H9 (cell line): ENCODE data around the gene SH3GL3. TPM values are rescaled to one million over a fixed set of nuclear protein-coding genes. Genes with fewer than 3 reads are reported as not detected.

ENCODE experiments used
- DNase-seq: peaks from one replicate; pipeline ENCODE4 v3.0.0-alpha.2; 2017
- H2AFZ ChIP-seq: one replicate; pipeline ENCODE4 v1.6.1; 2013; ENCODE audit warnings: mild to moderate bottlenecking, low read length, control low read depth, moderate library complexity
- H2AK5ac ChIP-seq: 2 replicates; pipeline ENCODE4 v1.6.1; 2013; ENCODE audit warnings: low read length, control low read depth, mixed read lengths; ENCODE audit not compliant: insufficient read length
- H2BK120ac ChIP-seq: one replicate; pipeline ENCODE4 v1.6.1; 2013; ENCODE audit warnings: low read depth, mild to moderate bottlenecking, low read length, control low read depth, inconsistent platforms; ENCODE audit not compliant: poor library complexity, severe bottlenecking
- H2BK12ac ChIP-seq: 2 replicates; pipeline ENCODE4 v1.6.1; 2013; ENCODE audit warnings: low read length, control low read depth, mixed read lengths, low read depth; ENCODE audit not compliant: insufficient read length
- H2BK15ac ChIP-seq: 2 replicates; pipeline ENCODE4 v1.6.1; 2013; ENCODE audit warnings: low read depth, low read length, control low read depth
- H2BK20ac ChIP-seq: one replicate; pipeline ENCODE4 v1.6.1; 2013; ENCODE audit warnings: low read depth, mild to moderate bottlenecking, low read length, control low read depth, inconsistent platforms; ENCODE audit not compliant: poor library complexity, severe bottlenecking
- H2BK5ac ChIP-seq: 2 replicates; pipeline ENCODE4 v1.6.1; 2013; ENCODE audit warnings: low read length, control low read depth, mixed read lengths; ENCODE audit not compliant: insufficient read length
- H3K14ac ChIP-seq: 2 replicates; pipeline ENCODE4 v1.6.1; 2013; ENCODE audit warnings: low read length, control low read depth; ENCODE audit not compliant: insufficient read depth
- H3K18ac ChIP-seq: 2 replicates; pipeline ENCODE4 v1.6.1; 2013; ENCODE audit warnings: low read depth, mild to moderate bottlenecking, mixed read lengths, low read length, control low read depth; ENCODE audit not compliant: insufficient read length
- H3K23ac ChIP-seq: 2 replicates; pipeline ENCODE4 v1.6.1; 2013; ENCODE audit warnings: low read length, control low read depth, mixed read lengths, low read depth; ENCODE audit not compliant: insufficient read length
- H3K23me2 ChIP-seq: 2 replicates; pipeline ENCODE4 v1.6.1; 2013; ENCODE audit warnings: low read depth, mild to moderate bottlenecking, mixed read lengths, low read length, control low read depth; ENCODE audit not compliant: insufficient read length, poor library complexity, severe bottlenecking
- H3K27ac ChIP-seq: 2 replicates; pipeline ENCODE4 v1.5.1; 2013; ENCODE audit warnings: low read length, control low read depth, mixed read lengths, low read depth; ENCODE audit not compliant: insufficient read length
- H3K27me3 ChIP-seq: 2 replicates; pipeline ENCODE4 v1.6.1; 2013; ENCODE audit warnings: low read length, control low read depth, inconsistent platforms; ENCODE audit not compliant: insufficient read depth
- H3K4ac ChIP-seq: 2 replicates; pipeline ENCODE4 v1.6.1; 2013; ENCODE audit warnings: low read depth, mild to moderate bottlenecking, control low read depth, inconsistent platforms, low read length, moderate library complexity
- H3K4me1 ChIP-seq: 2 replicates; pipeline ENCODE4 v1.6.1; 2013; ENCODE audit warnings: low read length, control low read depth, inconsistent platforms; ENCODE audit not compliant: insufficient read depth
- H3K4me2 ChIP-seq: 2 replicates; pipeline ENCODE4 v1.6.1; 2013; ENCODE audit warnings: low read length, control low read depth, mixed read lengths; ENCODE audit not compliant: insufficient read length, insufficient read depth
- H3K56ac ChIP-seq: 2 replicates; pipeline ENCODE4 v1.6.1; 2013; ENCODE audit warnings: low read depth, mild to moderate bottlenecking, mixed read lengths, low read length, control low read depth; ENCODE audit not compliant: insufficient read length
- H3K79me1 ChIP-seq: 2 replicates; pipeline ENCODE4 v1.6.1; 2013; ENCODE audit warnings: low read depth, mild to moderate bottlenecking, moderate library complexity, low read length, control low read depth, inconsistent platforms; ENCODE audit not compliant: insufficient read depth, poor library complexity, severe bottlenecking
- H3K79me2 ChIP-seq: 2 replicates; pipeline ENCODE4 v1.6.1; 2013; ENCODE audit warnings: low read length, control low read depth, inconsistent platforms; ENCODE audit not compliant: insufficient read depth
- H3K9ac ChIP-seq: 2 replicates; pipeline ENCODE4 v1.6.1; 2013; ENCODE audit warnings: low read length, control low read depth, mixed read lengths; ENCODE audit not compliant: insufficient read length; ENCODE audit errors: extremely low read depth
- H3K9me3 ChIP-seq: one replicate; pipeline ENCODE4 v1.6.1; 2013; ENCODE audit warnings: low read depth, low read length, inconsistent platforms; ENCODE audit not compliant: control insufficient read depth
- H3T11ph ChIP-seq: one replicate; pipeline ENCODE4 v1.6.1; 2013; ENCODE audit warnings: mild to moderate bottlenecking, low read length, control low read depth, inconsistent platforms
- H4K20me1 ChIP-seq: one replicate; pipeline ENCODE4 v1.6.1; 2013; ENCODE audit not compliant: control insufficient read depth, insufficient read length, insufficient read depth
- H4K5ac ChIP-seq: 2 replicates; pipeline ENCODE4 v1.6.1; 2013; ENCODE audit warnings: low read depth, mild to moderate bottlenecking, mixed read lengths, low read length, control low read depth; ENCODE audit not compliant: insufficient read length
- H4K8ac ChIP-seq: replicated peaks from 2 replicates; pipeline ENCODE4 v1.6.1; 2013; ENCODE audit warnings: low read length, control low read depth, mixed read lengths, low read depth; ENCODE audit not compliant: insufficient read length
- H4K91ac ChIP-seq: 2 replicates; pipeline ENCODE4 v1.6.1; 2013; ENCODE audit warnings: low read depth, mild to moderate bottlenecking, moderate library complexity, mixed read lengths, low read length, control low read depth; ENCODE audit not compliant: insufficient read length
- H3K27ac Mint-ChIP-seq, 3 experiments: 2 replicates in 2 of 3; 3 replicates in 1 of 3; pipeline ENCODE4 v1.8.0; 2020 to 2021; ENCODE audit warnings: mixed read lengths in 3 of 3, mild to moderate bottlenecking in 1 of 3, moderate library complexity in 1 of 3
- H3K27me3 Mint-ChIP-seq: 2 replicates; pipeline ENCODE4 v1.8.0; 2021; ENCODE audit warnings: low read depth, mild to moderate bottlenecking, moderate library complexity, mixed read lengths
- H3K36me3 Mint-ChIP-seq, 3 experiments: 2 replicates in 2 of 3; 3 replicates in 1 of 3; pipeline ENCODE4 v1.8.0; 2020 to 2021; ENCODE audit warnings: low read depth in 3 of 3, mixed read lengths in 3 of 3; ENCODE audit not compliant: insufficient read depth in 1 of 3
- H3K4me1 Mint-ChIP-seq, 2 experiments: 2 replicates each; pipeline ENCODE4 v1.8.0; 2020; ENCODE audit warnings: mixed read lengths in 2 of 2
- H3K4me3 Mint-ChIP-seq, 2 experiments: 2 replicates in 1 of 2; 3 replicates in 1 of 2; pipeline ENCODE4 v1.8.0; 2020 to 2021; ENCODE audit warnings: mild to moderate bottlenecking in 2 of 2, mixed read lengths in 2 of 2, moderate library complexity in 1 of 2
- H3K9me3 Mint-ChIP-seq, 2 experiments: 2 replicates in 1 of 2; 3 replicates in 1 of 2; pipeline ENCODE4 v1.8.0; 2020; ENCODE audit warnings: mild to moderate bottlenecking in 2 of 2, mixed read lengths in 2 of 2, moderate library complexity in 1 of 2
- CTCF ChIP-seq: fragments of 200-600 bp; sonication (generic); conservative IDR thresholded peaks from 3 replicates; pipeline ENCODE4 v1.8.0; 2021; ENCODE audit warnings: antibody characterized with exemption, mild to moderate bottlenecking
- WGBS: extraction: QIAGEN DNeasy Blood & Tissue Kit; methylation state at CpG from one replicate; pipeline ENCODE4 v1.1.7; 2013; ENCODE audit warnings: missing lambda C conversion rate, low lambda C conversion rate, mixed read lengths; ENCODE audit not compliant: insufficient read length; ENCODE audit errors: extremely low coverage; 5-methylcytosine and 5-hydroxymethylcytosine counted together
- total RNA-seq: library from RNA; stranded (reverse); gene quantifications from 2 replicates; pipeline ENCODE4 v1.2.1, GENCODE V29; 2021

The SH3GL3 gene
- total RNA-seq, 1 experiment from 2014 or later, result 11.2 TPM

- WGBS, result no CpG with 5 or more reads among the region's 8 CpGs
- Histone ChIP-seq H3K56ac (no peak overlapping the region), H3K23ac (no peak overlapping the region), H3T11ph (no peak overlapping the region), H2AFZ (no peak overlapping the region), H2BK120ac (no peak overlapping the region), H3K4ac (no peak overlapping the region), H3K23me2 (no peaks in the 10 kb centered on the region), H3K14ac (no peak overlapping the region), H4K91ac (no peak overlapping the region), H2BK15ac (no peak overlapping the region), H3K4me1 (no peaks in the 10 kb centered on the region), H3K9me3 (no peaks in the 10 kb centered on the region), H2BK5ac (no peak overlapping the region), H2AK5ac (no peak overlapping the region), H3K79me1 (no peaks in the 10 kb centered on the region), H3K27ac (no peak overlapping the region), H4K20me1 (no peaks in the 10 kb centered on the region), H3K79me2 (no peaks in the 10 kb centered on the region), H3K18ac (no peak overlapping the region), H4K5ac (no peak overlapping the region), H3K9ac (no peak overlapping the region), H3K4me2 (no peak overlapping the region), H2BK20ac (no peak overlapping the region), H3K27me3 (no peaks in the 10 kb centered on the region), H4K8ac (no peak overlapping the region), H2BK12ac (no peak overlapping the region)
- no peak overlapping the region for H3K4me3 Mint-ChIP-seq
- no peaks in the 10 kb centered on the region for H3K36me3 Mint-ChIP-seq
- H3K27me3 Mint-ChIP-seq, result peaks cover 8% of the 10 kb centered on the region
- H3K4me1 Mint-ChIP-seq, result peaks cover 10 to 12% of the 10 kb centered on the region in 2 experiments
- H3K27ac Mint-ChIP-seq, result no peak overlapping the region; a peak in 1 of 7 replicates
- H3K9me3 Mint-ChIP-seq, result no peaks in the 10 kb centered on the region
- no peak for TF ChIP-seq CTCF
- DNase-seq, result no peak
Observed at GRCh38 chr15:83398626-83399025, 48.5 kb upstream of the SH3GL3 start.
